Activated CD4-positive, alpha-beta T cell treated with anti-CD3 and anti-CD28 coated beads for 48 hours (primary cell): ENCODE data around the gene DNAH2.

ENCODE experiments used
- DNase-seq: peaks from one replicate; pipeline ENCODE4 v3.0.0-alpha.2; 2020

DNAH2 gene

DNA sequence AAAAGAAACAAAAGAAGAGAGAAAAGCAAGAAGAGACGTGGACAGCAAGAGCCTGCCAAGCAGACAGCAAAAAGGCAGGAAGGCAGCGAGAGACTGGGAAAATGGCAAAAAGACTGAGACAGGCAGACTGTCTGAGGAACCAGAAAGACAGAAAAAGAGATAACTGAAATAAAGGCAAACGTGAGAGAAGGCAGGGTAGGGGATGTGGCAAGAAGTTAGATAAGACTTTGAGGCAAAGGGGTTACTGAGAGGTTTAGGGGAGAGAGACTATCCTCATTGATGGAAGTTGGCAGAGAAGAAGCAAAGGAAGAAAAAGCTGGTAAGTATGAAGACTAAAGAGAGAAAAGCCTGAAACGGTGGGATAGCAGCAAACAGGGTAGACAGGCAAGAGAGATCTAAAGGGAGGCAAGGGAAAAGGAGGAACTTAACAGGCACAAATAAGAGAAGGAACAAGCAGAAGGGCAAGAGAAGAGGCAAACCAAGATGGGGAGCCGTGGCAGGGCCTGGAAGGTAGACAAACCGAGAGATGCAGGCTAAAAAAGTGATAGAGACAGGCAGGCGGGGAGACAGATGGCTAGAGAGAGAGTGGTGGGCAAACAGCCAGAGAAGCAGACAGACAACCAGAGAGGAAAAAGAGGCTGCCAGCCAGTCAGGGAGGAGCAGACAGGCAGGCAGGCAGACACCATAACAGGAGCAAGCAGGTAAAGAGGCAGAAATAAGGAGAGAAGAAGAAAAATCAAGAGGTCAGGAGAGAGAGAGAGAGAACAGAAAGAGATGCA lies 163.9 kb downstream of the DNAH2 start:
- DNase-seq: no peak

GRCh38 chr17:7882068-7882467 lies 164.5 kb downstream of the DNAH2 start:
- DNase-seq: peak; percentile 32

DNA sequence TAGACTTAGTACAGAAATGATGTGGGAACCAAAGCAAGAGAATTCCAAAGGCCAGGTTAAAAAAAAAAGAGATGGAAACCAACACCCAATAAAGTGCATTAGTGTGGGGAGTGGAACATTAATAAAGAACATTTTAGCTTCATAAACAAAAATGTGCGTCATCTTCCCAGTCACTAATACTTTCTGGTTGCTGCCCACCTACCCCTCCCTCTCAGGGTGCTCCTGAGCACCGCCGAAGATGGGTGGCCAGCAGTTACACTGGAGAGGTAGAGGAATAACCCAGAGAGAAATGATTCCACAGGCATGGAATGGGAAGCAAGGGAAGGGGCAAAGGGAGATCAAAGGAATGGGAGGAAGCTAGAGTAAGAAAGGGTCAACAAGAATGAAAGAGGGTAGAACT lies 165.1 kb downstream of the DNAH2 start:
- DNase-seq: no peak
